Fibroblast of skin of back (primary cell): ENCODE data around the gene MICAL3.

Experiments
- DNase-seq: peaks from one replicate; pipeline ENCODE4 v3.0.0-alpha.2; 2013

The MICAL3 gene

DNA sequence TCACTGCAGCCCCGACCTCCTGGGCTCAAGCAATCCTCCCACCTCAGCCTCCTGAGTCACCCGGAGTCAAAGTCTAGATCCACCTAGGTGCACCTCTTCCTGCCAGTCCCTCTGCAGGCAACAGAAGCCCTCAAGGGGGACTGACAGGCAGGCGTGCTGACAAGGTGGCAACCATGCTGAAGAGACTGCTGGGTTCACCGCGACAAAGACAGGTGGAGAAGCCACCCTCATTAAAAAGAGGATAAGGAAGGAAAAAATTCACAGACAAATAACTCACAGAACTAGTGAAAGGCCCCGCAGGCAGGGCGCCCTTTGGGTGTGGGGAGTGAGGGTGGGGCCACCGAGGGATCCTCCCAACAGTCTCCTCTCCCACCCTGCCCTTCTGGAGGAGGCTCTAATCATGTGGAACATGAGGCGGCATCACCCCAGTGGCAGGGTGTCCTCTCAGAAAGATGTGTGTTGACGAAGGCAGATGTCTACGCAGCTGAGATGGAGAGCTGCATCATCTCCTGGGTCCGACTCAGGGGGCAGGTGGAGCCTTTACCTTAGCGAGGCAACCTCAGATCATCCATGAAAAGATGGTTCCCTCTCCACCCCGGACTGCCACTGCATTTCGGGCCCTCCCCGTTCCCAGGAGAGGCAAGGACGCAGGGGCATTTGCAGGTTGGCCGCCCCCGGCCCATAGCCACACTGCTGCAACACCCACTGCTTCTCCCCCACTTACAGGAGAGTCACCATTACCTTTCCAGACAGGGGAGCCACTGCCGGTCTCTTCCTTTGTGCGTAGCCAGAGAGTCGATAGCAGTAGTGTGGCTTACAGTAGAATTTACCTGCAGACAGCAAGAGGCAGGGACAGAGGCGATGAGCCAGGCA, 158.9 kb downstream of the MICAL3 start:
- no peak for DNase-seq

DNA sequence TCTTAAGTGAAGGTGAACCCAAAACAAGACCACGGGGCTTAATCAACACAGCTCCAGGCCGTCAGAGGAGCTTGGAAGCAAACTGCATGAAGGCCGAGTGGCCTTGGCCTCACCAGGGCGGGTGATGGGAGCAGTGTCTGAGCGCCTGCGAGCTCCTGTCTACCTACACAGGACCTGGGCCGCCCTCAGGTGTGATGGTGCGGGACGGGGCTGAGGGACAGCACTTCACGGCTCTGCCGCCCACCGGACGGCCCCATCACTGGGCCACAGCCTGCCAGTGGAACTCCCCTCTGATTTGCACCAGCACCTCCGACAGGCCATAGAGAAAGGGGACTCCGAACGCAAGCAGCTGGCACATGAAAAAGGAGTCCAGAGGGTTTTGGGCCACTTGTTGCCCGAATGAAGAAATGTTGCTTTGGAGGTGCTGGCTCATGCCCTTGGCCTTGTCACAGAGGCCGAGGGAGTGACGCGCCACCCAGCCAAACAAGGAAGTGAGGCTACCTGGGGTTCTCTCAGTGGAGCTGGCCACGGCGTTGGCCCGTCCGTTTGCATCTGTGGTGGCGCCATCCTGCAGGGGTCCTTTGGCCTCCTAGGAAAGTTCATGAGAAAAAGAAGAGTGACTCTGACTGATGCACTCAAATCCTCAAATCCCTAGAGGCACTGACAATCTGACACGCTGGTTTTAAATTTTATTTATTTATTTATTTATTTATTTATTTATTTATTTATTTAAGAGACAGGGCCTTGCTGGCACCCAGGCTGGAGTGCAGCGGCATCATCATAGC, 159.8 kb downstream of the MICAL3 start:
- DNase-seq, result no peak

DNA sequence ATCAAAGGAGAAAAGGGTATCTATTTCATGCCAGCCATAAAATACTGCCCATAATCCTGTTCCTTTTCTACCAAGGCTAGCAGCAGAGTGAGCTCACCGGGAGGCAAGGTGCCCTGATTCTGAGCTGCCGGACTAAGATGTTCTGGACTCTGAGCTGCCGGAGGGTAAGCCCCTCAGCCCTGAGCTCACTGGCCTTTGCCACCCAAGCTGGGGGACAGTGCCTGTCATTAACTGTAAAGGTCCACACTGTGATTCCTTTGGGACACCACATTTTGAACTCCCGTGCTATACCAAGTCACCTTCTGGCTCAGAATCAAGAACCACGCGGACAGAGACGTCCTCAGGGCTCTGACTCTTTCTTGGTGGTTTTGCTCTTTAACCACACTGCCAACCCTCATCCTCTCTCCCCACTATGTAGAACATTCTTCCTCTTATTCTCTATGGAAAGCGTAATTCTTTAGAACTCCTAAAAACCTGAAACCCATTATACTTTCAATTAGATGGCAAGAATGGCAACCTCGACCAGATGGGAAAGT, 161.6 kb downstream of the MICAL3 start:
- no peak for DNase-seq

DNA sequence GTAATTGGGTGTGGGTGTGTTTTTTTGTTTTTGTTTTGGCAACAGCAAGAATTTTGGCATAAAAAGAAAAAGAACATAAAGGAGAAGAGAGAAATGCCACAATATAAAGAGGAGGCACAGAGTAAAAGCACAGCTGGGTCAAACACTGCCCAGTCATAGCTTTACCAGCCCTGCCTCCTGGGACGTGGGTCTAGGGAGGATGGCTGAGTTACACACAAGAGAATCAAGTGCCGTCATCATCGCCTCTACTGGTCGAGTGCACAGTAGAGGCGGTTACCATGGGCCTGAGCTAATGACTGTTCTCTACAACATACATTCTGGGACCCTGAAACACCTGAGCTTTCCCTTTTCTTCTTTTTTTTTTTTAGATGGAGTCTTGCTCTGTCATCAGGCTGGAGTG, 162.5 kb downstream of the MICAL3 start:
- DNase-seq, result no peak

DNA sequence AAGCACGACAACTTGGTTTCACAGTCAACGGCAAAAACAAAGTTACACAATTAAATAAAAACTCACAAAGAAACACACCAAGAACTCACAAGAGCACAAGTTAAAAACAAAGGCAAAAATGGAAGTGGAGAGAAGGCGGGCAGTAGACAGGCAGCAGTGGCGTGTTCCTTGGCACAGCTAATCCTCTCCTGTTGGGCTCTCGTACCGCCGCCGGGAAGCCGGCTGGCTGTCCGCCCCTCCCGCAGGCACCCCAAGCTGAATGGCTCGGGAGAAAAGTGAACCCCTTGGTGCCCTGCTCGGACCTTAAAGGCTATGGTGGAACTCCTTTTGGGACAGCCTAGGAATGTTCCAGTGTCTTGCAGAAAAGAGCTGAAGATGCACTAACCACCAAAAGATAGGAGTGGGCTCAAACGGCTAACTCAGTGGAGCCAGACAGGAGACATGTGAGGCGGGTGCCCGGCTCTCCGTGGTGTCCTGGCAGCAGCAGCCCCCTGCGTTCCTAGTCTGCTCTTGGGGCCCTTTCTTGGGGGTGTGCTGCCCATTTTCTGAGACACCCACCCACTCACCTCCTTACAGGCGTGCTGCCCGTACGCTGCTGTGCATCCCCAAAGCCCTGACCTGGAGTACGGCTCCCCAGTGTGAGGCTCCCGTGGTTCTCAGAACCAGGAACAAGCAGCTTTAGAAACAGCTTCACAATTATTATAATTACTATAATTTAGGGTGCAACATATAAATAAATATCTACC, 164.0 kb downstream of the MICAL3 start:
- no peak for DNase-seq

DNA sequence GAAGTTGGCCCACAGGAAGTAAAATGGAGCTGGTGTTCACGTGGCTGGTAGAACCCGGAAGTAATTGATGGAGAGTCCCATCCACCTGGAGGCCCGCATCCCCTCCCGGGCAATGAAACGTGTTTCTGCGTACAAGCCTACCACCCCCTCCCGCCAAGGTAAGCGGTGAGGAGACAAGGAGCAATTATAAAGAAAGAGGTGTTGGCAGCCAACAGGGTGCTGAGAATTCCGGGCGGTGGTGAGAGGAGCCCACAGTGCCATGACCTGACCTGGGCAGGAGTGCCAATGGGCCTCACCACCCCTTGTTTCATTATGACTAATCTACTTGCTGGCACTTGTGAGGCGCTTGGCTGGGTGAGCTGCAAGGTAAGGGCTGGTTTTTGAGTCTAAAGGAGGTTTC, 166.3 kb downstream of the MICAL3 start:
- DNase-seq, result no peak

DNA sequence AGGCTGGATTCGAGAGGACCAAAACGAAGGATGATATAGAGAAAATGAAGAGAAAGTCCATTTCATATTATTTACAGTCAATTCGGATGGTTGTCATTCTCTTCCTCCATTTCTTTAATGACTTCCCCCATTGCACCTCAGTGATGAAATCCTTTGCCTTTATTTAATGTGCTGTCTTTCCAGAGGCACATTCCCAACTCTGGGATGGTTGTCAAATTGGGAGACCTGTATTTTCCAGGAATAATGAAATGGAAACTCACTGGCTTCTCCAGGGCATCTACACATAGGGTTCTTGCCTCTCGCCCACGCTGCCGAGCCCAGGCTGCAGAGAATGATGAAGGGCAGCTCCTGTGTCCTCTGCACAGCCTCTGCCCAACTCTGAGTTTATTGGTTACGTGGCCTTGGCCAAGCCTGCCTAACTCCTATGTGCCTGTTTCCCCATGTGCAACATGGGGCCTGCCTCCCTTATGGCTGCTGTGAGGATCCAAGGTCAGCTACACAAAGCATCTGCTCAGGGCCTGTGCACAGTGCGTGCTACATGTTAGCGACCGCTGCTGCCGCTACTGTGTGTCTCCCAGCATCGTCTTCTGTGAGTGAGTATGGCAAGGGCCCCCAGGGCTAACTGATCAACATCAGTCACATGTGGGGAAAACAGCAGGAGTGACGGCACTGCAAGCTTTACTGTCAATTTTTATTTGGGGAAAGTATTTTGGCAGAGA, 168.6 kb downstream of the MICAL3 start:
- no peak for DNase-seq

DNA sequence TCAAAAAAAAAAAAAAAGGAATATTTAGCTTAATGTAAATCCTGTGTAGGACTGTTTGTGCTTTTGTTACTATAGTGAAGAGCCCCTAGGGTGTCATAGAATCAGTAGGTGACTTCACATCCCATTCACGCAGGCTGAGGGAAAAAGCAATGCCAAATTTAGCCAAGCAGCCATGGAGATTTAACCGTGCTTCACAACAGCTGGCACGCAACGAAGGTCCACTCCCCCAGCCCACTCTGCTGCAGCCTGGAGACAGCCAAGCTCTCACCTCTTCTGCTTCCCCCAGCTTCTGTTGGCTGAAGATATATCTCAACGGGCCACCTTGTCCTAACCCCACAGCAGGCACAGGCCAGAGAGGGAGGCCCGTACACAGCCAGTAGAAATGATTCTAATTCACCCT, 171.3 kb downstream of the MICAL3 start:
- no peak for DNase-seq

DNA sequence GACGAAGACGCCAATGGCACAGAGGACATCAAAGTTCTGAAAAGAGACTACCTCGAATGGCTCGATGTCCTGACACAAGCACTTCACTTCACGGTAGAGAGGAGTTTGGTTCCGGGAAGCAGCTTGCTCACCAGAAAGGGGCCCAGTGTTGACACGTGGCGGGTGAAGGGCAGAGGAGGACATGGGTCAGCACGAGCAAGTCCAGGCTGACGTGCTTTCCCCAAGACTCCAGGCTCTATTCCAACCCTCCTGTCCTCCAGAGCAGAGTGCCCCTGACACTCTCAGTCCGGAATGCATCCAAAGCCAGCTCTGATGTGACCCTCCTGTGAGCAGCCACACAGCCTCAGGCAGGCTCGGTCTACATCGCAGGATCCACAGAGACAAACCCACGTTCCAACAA, 172.6 kb downstream of the MICAL3 start:
- DNase-seq, result no peak

DNA sequence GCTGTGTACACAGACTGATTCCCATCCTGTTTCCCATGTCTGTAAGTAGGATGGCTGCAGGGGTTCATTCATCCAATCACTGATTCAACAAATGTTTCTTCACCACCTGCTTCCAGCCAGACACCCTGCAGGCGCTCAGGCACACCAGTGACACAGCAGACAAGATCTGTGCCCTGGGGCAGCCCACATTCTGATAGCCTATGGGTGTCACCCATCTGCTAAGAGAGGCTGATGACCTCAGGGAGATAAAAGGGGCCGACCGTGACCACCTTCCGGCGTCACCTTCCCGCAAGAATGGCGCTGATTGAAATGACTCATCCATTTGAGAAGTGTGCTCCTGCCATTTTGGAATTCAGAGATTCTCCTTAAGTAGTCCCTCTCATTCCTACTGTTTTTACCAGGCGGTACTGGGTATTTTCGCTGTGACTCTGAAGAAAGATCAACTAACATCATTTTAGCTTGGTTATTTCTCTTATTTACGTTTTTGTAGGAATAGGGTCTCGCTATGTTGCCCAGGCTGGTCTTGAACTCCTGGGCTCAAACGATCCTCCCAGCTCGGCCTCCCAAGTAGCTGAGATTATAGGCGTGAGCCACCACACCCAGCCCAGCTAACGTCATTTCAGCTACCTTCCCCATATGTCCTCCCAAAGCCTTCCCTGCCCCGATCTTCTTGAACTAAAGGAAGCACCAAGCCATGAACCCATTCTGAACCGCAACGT, 176.8 kb downstream of the MICAL3 start:
- DNase-seq, result no peak

DNA sequence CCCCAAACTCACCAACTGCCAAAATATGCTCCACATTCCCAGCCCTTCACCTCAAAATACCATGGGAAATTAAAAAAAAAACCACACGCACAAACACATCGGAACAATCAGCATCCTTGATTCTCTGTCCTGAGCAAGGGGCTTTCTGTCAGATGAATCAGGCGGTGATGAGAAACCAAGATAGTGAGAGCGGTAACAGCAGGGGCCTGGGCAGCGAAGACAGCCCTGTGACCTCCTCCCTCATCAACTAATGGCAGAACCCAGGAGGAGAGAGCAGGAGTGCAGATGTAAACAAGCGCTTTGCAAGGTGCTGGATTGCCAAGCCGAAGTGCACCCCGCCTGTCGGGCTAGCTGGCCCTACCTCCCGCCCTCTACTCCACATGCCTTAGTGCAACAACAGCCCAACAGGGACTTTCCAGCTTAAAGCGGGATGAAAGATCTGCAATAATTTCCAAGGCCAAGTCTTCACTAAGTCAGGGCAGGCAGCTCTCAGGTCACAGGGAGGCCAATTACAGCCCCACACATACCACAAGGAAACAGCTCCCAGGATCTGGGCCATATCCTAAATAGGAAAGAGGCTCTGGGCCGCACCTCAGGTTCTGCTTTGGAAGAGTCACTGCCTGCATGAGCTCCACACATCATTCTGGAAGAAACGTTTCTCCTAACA, 177.9 kb downstream of the MICAL3 start:
- no peak for DNase-seq

DNA sequence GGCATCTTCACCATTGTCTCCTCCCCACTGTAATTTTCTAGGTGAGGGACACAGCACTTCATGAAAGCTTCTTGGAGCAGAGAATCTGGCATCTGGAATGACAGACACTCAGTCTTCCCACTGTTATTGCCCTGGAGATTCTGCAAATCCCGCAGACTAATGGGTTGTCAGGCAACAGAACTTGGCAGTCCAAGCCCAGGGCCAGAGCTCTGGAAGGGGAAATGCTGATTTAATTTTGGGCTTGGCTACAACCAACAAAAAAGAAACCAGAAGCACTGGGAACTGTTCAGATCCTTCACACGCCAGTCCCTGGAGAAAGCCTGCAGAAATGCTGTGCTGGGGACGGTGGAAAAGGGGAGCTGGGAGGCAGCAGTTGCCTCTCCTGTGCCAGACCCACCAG, 178.6 kb downstream of the MICAL3 start:
- no peak for DNase-seq

DNA sequence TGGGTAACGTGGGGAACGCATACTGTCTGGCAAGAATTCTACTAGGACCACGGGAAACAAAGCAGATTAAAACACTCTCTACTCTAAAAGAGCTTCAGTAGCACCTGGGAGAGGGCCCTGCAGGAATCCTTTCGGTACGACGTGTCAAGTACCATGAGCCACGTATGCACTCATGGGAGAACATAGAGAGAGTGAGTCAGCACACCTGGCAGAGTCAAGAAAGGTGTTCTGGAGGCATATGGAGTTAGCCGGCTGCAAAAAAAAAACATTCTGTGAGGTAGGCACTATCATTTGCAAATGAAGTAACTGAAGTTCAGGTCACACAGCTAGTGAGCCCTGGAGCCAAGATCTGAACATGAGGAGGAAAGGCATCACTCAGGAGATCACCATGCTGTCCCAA, 179.0 kb downstream of the MICAL3 start:
- no peak for DNase-seq

DNA sequence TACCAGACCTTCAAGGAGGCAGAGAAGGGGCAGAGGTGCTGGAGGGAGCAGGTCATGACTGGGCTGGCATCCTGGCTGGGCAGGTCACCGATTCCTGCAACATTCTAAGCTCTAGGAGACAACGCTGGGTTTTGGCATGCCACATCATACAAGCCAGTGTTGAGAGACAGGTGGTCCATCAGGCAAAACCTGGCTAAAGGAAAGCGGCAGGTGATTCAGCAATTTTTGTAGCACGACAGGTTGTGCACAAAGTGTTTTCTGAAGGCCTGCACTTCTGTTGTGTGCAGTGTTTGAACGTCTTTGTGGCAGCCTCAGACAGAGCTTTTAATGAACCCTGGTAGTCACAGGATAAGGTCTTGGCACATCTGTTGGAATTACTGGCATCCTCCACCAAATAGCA, 180.2 kb downstream of the MICAL3 start:
- no peak for DNase-seq

DNA sequence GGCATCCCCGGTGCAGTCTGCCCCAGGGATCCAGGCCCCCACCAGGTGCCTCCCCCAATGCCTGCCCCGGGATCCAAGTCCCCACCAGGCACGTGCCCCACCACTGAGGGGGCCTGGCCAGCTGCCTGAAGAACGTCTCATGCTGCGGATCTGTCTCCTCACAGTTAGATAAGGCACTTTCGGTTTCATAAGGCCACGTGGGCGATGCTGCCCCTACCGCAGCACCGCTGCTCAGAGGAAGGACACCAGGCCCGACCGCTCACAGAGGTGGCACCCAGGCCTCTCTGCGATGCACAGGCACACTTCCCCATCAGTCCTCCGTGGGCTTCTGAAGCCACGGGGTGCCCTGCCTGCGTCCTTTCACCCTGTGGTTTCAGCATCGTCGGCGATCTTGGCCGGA, 182.0 kb downstream of the MICAL3 start:
- no peak for DNase-seq

DNA sequence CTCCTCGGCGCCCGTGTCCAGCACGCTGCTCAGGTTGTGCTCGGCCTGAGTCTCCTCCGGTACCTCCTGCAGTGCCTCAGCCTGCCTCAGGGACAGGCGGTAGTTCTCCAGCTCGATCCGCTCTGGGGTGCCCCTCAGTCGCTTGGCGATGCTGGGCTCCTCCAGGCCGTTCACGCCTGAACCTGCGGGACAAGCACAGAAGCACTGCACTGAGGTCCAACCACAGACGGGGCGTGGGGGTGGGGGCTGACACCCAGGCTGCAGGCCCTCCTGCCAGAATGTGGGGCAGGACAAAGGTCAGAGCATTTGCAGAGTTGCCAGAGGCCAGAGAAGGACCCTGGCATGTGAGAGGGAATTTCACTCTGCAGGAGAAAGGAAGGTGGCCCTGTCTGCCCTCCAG, 182.5 kb downstream of the MICAL3 start:
- DNase-seq, result no peak

DNA sequence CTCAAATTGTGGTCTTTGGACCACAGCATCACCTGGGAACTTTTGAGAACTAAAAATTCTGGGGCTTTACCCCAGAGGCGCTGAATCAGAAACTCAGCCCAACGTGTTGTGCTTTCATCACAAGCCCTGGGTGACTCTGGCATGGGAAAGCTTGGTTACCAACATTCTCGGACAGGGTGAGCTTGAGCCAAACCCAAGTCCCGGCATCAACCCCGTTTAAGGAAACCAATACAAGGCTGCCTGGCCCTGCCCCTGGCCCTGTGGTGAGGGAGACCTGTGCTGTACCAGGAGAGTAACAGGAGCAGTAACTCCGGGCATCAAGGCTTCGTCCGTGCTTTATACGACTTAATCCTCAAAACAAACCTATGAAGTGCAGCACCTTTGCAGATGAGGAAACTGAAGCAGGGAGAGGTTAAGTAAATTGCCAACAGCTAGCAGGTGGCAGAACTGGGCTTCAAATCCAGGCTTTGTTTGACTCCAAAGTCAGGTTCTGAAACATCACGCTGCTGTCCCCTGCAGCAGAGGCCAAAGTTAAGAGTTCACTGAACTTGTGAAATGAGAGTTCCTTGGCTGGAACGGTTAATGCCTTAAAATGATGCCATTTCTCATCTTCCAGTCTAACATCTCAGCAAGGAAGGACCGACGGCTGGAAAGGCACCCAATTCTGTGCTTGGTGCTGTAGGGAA, 186.0 kb downstream of the MICAL3 start:
- no peak for DNase-seq

DNA sequence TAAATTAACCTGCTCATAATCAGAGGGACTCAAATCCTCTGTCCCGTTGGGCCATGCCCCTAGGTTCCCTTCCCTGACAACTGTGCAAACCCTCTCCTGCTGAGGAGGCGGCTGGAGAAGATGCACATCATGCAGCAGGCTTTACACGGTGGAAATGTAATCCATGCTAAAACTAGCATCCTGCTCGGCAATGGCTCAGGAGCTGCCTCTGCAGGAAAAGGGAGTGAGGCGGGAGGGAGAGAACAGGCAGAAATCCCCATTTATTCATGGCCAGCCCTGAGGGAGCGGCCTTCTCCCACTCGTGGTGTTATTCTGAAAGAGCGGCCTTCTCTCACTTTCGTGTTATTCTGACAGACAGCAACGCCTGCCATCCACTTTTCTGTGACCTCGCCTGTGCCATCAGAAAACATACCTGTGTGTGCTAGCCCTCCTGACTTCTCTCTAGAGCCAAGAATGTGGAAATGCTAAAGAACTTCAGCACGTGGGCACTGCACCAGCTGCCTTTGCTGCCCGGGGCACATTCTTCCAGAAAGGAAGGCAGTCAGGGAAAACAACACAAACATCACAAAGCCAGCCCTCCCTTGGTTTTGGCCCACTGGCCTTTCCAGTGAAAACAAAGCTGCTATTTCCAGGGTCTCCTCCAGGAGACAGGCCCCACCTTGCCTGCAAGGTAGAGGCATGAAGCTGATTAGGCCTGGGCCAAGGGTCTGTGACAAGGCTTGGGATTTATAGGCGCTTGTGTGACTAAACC, 187.2 kb downstream of the MICAL3 start:
- DNase-seq, result no peak

DNA sequence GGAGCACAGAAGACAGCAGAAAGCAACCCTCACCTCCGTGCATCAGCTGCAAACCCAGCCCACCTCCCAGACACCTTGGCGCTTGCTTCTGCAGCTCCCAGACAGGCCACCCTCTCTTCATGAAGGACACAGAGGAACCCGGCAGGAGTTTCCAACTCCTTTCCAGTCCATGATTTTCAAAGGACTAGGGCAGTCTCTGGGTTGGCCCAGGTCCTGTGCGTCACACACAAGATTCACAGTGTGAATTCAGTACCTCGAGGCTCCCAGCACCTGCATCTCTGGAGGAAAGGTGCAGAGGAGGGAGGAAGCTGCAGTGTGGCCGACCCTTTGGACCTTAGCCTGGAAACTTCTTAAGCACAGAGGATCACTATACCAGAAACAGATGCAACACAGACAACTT, 189.1 kb downstream of the MICAL3 start:
- DNase-seq, result no peak

DNA sequence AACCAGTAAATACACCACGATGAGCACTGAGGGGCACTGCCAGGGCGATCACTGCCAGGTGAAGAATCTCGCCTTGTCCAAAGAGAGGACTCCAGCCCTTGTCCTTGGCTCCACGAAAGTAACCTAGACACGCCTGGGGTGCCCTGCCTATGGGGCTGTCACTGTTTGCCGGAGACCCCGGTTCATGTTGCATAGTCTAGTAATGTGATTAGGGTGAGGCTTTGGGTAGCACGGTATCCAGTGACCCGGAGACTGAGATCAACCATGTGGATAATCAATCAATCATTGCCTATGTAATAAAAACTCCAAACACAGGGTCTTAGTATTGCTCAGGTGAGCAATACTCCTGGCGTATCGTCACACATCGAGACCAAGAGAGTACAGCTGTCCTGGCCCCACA, 190.9 kb downstream of the MICAL3 start:
- DNase-seq, result no peak
